ENCODE measurements around the gene SLC35F5. TPM values are rescaled to one million over a fixed set of nuclear protein-coding genes. Genes with fewer than 3 reads are reported as not detected.
"Not testable (repeated sequence)": the region's sequence is repeated elsewhere in the genome, so short reads cannot be mapped to it uniquely, and the experiment has no call there.

The SLC35F5 gene
- polyA plus RNA-seq, 4 donors = 115 to 144 (median 138) TPM

DNA sequence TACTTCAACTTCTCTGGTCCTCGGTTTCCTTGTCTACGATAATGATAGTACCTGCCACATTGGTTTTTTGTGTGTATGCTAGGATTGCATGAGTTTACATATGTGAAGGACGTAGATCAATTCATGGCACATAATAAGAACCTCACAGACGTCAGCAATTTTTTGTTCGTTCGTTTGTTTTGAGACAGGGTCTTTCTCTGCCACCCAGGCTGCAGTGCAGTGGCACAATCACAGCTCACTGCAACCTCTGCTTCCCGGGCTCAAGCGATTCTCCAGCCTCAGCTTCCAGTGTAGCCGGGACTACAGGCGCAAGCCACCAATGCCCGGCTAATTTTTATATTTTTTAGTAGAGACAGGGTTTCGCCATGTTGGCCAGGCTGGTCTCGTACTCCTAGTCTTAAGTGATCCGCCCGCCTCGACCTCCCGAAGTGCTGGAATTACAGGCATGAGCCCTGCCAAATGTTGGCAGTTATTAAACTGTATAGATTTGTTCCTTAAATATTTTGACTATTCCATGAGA is 756 bp upstream of the SLC35F5 start:
- no peak for DNase-seq (ENCODE audit: low read depth in 4 of 4, low spot score in 3 of 4)

DNA sequence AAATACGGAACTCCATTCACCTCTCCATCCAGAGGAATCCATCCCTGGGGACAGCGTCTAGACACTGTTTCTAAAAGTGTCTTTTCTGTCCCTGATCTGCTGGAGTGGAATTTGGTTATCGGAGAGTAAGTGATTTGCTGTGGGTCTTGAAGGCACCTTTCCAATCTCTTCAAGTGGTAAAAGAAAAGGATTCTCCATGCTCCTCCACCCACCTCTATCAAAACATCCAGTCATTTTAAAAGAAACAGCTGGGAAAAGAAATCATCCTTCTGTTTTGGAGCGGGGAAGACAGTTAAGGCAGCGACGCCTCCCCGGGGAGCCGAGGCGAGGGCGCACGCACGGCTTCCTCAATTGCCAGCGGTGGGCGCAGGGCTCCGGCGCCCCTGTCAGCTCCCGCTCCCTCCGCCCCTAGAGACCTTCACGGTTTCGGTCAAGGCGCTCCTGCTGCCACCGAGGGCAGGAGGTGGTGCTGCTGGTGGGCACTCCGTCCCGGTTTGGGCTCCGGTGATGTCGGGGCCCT is 547 bp downstream of the SLC35F5 start:
- peak in 3 of 4 donors; percentile 3 to 34 (median 25) for DNase-seq (ENCODE audit: low read depth in 4 of 4, low spot score in 3 of 4)

DNA sequence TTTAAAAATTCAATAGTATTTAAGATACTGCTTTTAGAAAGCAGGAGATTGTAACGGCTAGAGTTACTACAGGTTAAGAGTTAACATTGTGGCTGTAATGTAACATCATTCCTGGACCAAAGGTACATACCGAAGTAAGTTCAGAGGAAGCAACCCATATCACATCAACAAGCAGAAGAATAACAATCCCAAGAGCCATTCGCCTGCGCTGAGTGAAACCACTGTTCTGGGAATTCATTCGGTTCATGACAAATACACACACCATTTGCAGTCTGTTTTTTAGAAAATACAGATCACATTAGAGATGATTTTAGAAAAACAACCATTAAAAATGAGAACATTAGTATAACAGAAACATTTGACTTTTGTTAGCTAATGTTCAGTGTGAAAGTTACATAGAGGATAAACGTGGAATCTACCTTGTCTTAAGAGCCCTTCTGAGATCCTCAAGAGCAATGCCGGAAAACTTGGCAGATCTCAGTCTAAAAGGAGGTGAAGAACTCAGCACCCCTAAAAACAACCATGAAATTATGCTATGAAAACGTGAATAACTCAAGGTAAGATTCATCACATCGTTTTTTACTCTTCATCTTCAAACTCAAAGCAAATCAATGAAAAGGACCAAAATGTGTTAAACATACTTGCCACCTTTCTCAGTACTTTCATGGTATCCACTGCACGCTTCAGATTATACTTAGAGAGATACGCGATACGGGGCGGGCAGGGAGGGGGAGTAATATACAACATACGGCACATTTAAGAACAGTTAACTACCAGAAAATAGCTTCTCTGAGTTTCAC is 1.2 kb downstream of the SLC35F5 start:
- DNase-seq (ENCODE audit: low read depth in 4 of 4, low spot score in 3 of 4) = peak; percentile 7 to 20 (median 11)

DNA sequence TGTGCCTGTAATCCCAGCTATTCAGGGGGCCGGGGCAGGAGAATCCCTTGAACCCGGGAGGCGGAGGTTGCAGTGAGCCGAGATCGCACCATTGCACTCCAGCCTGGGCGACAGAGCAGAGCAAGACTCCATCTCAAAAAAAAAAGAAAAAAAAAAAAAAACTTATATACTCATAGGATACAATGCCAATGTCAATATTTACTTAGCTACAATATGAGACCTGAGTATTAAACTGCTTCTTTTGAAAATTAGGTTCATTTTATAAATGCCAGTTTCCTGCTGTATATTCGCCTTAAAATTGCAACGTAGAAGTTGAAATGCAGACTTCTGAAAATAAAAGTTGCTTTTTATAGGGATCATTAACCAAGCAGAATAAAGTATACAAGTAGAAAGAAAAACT is 2.3 kb downstream of the SLC35F5 start:
- DNase-seq (ENCODE audit: low read depth in 4 of 4, low spot score in 3 of 4) = no peak

DNA sequence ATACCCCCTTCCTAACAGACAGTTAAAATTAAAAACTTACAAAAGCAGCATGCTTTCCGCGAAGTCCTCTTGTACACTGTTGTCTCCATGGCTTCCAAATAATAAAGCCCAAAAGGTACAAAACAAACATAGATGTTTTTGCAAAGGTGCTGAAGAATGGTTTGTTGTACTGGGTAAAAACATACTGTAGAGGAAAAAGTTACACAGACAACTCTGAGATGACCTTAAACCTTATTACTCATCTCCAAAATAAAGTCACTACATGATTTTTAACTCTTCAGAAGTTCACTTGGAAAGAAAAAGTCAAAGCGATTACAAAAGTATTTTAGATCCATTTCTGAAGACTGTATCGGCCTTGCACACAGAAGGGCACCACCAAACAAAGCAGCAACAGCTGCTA is 6.1 kb downstream of the SLC35F5 start:
- DNase-seq (ENCODE audit: low read depth in 4 of 4, low spot score in 3 of 4) = no peak

DNA sequence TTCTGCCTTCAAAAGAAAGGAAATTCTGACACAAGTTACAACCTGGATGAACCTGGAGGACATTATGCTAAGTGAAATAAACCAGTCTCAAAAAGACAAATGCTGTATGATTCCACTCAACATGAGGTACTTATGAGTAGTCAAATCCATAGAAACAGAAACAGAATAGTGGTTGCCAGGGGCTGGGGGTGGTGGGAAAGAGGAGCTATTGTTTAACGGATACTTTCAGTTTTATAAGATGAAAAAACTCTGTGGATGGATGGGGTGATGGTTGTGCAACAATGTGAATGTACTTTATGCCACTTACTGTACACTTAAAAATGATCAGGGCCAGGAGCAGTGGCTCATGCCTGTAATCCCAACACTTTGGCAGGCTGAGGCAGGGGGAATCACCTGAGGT is 15.4 kb downstream of the SLC35F5 start:
- no peak for DNase-seq (ENCODE audit: low read depth in 4 of 4, low spot score in 3 of 4)

DNA sequence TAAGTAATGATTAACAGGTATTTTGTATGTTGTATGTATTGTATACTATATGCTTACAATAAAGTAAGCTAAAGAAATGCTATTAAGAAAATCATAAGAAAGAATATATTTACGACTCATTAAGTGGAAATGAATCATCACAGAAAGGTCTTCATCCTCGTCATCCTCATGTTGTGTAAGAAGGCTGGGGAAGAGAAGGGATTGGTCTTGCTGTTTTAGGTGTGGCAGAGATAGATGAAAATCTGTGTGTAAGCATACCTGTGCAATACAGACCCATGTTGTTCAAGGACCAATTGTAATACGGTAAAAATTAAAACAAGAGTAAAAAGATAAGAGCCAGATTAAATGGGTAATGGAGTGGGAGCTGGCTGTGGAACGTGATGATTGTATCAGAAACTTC is 16.6 kb downstream of the SLC35F5 start:
- no peak for DNase-seq (ENCODE audit: low read depth in 4 of 4, low spot score in 3 of 4)

DNA sequence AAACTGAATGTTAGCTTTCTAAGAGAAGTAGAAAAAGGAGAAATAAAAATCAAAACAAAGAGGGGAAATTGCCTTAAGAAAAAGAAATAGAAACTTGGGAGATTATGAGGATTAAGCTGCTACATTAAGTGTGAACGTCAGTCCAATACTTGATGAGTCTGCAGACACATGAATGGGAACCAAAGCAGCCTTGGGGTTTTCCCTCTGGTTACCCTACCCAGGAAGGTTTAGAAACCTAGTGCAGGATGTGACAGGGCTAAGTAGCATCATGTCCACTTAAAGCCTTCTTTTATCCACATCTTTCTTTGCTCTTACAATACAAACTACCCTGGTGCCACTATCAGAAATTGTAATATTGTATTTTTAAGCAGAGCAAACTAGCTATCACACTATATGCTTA is 22.3 kb downstream of the SLC35F5 start:
- no peak for DNase-seq (ENCODE audit: low read depth in 4 of 4, low spot score in 3 of 4)

DNA sequence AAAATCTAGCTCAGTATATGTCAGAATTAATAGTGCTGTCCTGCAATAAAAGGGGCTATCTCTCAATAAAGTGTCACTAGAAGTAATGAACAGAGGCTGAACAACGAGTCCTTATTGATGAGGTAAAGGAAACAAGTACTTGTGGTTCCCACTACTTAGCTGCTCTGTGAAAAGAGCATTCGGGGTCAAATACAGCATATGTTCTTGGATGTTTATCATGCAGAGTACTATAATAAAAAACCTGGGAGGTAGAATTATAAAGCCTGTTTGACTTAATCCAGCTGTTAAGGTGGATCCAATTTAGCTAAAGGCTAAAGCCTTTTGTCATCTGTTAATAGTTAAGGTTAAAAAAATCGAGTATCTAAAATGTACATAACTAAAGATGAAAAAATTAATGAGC is 32.4 kb downstream of the SLC35F5 start:
- DNase-seq (ENCODE audit: low read depth in 4 of 4, low spot score in 3 of 4) = no peak

DNA sequence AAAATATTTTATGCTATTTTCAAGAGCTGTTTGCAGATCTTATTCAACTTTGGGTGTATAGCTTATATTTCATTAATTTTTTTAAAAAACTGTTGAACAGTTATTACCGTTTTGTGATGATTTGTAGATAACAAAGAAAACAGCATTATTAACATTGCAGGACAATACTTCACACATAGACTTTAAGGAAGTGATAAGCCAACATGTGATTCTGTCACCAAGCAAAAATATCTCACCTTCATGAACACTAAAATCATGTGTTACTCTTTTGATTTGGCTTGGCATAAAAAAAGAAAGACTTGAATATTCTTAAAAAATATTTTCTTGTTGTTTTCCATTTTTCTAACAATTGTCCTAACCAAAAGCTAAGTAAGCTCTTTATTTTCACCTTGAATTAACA is 33.0 kb downstream of the SLC35F5 start:
- no peak for DNase-seq (ENCODE audit: low read depth in 4 of 4, low spot score in 3 of 4)

DNA sequence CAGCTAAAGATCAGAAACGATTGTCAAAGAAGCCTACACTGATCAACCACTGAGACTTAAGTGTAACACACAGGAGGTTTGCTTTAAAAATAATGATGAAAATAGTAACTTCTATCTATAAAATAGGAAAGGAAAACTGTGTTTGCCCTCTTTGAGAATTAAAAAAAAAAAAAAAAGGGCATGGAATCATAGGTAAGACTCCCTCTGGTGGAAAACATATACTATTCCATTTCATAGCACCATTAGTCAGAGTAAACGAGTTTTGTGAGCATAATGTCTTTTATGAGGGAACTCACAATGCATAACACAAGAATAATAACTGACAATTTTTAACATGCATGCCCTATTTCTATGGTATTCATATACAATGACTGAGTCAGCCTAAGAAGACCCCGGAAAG is 36.3 kb downstream of the SLC35F5 start:
- DNase-seq (ENCODE audit: low read depth in 4 of 4, low spot score in 3 of 4) = no peak

DNA sequence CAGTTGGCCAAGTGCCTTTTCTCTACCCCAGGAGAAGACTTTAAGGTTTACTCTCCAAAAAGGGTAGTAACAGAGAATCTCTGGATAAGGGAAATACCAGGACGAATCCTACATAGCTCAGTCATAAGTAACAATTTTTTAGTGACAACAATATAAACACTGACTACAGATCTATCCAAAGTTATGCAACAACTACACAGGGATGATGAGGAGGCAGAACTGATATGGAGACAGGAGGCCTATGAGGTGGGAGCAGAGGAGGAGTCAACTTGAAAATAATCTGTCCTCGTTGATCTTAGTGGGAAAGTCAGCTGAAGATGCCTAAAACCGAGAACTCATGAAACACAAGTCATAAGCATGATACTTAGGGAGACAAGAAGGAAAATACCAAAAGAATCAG is 40.2 kb downstream of the SLC35F5 start:
- no peak for DNase-seq (ENCODE audit: low read depth in 4 of 4, low spot score in 3 of 4)

DNA sequence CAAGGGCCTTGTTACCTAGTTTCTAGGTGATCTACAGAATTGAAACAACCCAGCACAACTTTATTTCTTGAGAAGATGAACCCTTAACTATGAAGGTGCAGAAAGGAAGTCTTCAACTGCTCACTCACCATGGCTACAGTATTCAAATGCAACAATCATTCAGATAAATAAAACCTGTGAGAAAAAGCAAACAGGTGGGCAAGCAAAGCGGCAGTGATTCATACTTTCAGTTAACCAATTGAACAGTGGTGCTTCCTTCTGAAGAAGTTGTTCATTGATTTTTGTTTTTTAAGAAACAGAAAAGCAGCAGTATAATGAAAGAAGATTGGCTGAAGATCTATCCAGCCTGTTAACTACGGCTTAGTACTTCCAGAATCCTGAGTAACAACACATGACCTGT is 43.5 kb downstream of the SLC35F5 start:
- DNase-seq (ENCODE audit: low read depth in 4 of 4, low spot score in 3 of 4) = no peak

DNA sequence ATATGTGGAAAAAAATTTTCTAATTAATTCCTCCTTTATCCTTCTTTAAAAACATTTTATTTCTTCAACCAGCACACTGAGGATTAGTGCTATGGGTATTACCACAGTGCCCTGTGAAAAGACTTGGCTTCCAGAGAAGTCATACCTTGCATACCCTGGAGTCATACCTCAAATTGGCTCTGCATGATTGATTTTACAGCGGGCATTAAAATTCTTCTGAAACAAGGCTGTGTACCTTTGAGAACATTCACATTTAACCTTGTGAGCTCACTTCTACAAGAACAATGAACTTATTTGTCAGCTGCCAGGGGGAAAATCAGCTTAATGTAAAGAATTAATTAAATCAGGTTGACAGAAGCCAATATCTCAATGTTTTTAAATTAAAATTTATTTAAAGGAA is 44.6 kb downstream of the SLC35F5 start:
- DNase-seq (ENCODE audit: low read depth in 4 of 4, low spot score in 3 of 4) = peak in 3 of 4 donors; percentile 28 to 57 (median 56)

DNA sequence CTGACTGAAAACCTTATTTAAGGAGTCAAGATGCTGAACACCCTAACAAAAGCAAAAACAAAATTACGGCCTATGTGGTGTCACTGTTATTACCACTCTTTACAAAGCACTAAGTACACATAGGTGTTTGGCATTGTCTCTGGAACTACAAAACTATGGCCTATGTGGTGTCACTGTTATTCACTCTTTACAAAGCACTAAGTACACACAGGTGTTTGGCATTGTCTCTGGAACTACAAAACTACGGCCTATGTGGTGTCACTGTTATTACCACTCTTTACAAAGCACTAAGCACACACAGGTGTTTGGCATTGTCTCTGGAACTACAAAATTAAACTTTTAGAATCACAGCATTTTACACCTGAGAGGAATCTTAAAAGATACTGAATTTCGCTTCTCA is 47.4 kb downstream of the SLC35F5 start:
- no peak for DNase-seq (ENCODE audit: low read depth in 4 of 4, low spot score in 3 of 4)

DNA sequence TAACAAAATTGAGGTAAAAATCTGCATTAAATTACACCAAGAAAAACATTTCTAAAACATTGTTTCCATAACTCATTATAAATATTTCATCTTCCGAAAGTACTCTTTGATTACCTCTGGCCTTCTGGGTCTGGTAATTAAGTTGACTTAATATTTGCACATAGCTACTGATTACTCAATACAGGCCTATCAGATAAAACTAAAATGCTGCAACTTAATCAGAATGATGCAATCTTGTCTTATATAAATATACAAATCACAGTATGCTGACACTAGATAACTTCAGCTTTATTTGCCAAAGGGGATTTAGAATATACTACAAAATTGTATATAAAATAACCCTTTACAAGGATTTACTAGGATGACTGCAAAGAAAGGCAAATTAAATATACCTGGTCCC is 49.3 kb downstream of the SLC35F5 start:
- no peak for DNase-seq (ENCODE audit: low read depth in 4 of 4, low spot score in 3 of 4)

DNA sequence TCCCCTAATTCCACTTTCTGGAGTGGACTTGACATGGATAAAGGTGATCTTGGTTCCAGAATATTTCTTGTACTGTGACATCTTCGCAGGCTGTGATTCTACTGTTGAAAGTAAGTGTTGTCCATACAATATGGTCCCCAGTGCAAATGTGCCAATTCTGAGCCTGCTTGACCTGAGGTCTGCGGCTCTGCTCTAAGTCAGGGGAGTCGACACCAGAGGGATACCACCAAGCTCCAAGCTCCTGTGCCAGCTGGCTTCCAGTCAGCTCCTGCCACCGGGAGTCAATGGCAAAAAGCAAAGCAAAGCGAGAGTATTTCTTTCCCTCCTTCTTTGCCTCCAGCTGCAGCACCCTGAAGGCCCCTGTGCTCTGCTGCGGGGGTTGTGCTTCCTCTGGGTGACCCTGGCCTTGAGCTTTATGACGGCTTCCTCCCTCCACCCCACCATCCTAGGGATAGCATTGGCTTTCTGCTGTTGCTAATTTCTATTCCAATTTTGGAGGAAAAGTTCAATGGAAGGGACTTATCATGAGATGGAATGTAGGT is 50.4 kb downstream of the SLC35F5 start:
- no peak for DNase-seq (ENCODE audit: low read depth in 4 of 4, low spot score in 3 of 4)

DNA sequence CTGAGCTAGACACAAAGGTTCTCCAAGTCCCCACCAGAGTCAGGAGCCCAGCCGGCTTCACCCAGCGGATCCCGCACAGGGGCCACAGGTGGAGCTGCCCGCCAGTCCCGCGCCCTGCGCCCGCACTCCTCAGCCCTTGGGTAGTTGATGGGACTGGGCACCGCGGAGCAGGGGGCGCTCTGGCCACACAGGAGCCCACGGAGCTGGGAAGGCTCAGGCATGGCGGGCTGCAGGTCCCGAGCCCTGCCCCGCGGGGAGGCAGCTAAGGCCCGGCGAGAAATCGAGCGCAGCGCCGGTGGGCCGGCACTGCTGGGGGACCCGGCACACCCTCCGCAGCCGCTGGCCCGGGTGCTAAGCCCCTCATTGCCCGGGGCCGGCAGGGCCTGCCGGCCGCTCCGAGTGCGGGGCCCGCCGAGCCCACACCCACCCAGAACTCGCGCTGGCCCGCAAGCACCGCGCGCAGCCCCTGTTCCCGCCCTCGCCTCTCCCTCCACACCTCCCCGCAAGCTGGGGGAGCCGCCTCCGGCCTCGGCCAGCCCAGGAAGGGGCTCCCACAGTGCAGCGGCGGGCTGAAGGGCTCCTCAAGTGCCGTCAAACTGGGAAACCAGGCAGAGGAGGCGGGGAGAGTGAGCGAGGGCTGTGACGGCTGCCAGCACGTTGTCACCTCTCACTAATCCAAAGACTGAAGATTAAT is 52.0 kb downstream of the SLC35F5 start:
- not testable (repeated sequence) for DNase-seq (ENCODE audit: low read depth in 4 of 4, low spot score in 3 of 4)

DNA sequence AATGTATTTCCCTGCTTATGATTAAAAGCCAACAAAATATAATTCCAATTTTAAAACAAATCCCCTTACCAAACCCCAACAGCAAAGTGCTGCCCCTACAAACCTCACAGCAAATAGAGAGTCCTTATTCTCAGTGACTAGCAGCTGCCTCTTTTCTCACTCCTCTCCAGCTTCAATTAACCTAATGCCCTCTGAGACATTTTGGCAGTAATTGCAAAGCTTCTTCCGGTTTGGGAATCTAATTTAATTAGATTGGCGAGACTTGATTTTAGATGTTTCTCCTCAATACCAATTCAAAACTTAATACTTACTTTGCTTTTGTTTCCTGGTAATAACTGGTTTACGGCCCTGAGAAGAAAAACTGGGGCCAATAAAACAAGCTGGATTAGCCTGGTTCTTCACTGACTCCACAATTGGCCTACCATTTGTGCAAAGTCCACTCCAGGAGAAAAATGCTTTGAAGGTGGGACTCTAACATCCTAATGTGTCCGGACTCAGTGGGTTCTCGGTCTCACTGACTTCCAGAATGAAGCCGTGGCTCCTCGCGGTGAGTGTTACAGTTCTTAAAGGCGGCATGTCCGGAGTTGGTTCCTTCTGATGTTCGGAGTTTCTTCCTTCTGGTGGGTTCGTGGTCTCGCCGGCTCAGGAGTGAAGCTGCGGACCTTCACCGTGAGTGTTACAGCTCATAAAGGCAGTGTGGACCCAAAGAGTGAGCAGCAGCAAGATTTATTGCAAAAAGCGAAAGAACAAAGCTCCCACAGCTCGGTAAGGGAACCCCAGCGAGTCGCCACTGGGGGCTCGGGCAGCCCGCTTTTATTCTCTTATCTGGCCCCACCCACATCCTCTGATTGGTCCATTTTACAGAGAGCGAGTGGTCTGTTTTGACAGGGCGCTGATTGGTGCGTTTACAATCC is 52.8 kb downstream of the SLC35F5 start:
- DNase-seq (ENCODE audit: low read depth in 4 of 4, low spot score in 3 of 4) = peak in 3 of 4 donors; percentile 36 to 43 (median 41)

DNA sequence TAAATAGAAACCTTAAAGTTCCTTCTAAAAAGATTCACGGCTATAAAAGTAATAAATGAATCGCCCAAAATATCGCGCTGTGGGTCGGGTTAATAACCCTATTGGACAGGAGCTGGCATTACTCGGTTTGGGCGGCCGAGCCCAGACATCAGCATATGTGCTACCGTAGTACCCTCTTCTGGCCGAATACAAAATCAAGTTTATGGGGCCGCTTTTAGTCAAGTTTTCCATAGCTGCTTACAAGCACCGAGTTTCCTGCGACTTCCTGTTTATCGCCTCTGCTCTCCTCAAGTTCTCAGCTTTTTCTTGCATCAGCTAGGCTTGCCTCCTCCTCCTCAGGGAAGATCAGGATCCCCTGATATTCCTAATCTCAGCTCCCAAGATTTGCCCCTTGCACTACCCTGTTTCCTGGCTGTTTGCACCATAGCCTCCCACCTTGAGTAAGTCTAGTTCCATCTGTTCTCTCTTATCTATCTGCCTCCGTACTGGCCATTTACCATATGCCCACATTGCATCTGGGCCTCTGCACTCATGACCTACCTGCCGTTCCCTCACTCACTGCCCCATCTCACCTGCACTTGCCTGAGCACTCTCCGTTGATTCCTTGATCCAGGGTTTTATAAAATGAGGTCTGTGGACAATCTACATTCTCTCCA is 56.1 kb downstream of the SLC35F5 start:
- DNase-seq (ENCODE audit: low read depth in 4 of 4, low spot score in 3 of 4) = no peak

Data from right renal pelvis (tissue), 4 donors.